GM18867 (cell line): Measurements from ENCODE around the gene GPRIN1.
A peak's percentile ranks its signal among the peaks of the same experiment; 100 is the strongest.

Experiments used
- ATAC-seq: cut with Tn5 transposase; IDR thresholded peaks from one replicate; pipeline ENCODE4 v1.9.1; 2021; ENCODE audit warnings: mild to moderate bottlenecking, moderate library complexity; ENCODE audit not compliant: unreplicated experiment

Gene GPRIN1

DNA sequence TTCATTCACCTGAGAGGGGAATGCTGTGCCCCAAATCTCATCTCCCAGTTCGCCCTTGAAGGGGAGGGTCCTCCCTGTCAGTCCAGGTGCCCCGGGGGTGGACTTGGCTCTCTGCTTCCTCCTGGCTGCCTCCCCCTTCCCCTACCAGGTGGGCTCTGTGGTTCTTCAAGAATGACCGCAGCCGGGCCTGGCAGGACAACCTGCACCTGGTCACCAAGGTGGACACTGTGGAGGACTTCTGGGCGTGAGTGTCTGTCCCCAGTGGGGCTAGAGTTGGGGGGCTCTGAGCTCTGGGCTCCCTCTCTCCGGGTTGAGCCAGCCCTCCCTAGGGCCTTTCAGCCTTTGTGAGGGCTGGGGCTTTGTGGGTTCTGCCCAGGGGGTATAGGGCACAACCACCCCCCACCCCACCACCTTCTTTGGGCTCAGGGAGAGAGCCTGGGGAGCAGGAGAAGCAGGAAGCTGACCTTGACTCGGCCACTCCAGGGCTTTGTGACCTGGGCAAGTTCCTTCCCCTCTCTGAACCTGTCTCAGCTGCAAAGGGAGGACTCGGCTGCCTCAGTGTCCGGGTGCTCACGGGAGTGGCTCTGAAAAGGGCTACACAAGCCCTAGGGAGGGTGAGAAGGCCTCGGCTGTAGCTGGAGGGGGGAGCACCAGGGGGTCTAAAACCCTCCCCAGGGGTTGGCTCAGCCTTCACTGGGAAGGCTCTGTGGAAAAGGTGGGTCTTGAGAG is 33.7 kb upstream of the GPRIN1 start:
- ATAC-seq, result no peak

DNA sequence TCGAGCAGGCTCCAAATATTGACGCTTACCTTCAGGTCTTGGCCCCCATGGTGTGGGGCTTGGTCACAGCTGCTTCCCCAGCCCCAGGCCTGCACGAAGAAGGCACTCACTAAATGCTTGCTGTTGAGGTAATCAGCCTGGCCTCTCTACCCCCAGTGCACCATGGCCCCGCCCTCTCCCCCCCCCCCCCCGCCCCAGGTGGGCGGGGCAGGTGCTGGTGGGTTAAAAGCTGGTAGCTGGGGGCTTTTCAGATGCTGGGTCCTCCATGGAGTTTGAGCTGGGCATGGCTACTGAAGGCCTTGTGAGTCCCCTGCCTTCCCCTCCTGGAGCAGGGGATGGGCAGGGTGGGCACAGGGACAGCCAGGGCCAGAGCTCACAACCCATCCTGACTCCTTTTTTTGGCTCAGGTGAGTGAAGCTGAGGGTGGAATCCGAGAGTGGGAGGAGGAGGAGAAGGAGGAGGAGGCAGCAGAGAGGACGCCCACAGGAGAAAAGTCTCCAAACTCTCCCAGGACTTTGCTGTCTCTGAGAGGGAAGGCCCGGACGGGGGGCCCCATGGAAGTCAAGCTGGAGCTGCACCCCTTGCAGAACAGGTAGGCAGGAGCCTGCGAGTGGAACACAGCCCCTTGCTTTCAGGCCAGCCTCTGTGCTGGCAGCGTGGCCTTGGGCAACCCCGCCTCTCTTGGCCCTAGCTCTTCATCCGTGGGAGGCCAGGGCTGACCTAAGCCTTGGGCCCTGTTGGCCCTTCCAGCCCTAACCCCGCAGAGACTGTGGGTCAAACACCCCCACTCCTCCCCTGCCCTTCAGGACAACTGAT is 32.9 kb upstream of the GPRIN1 start:
- no peak for ATAC-seq

DNA sequence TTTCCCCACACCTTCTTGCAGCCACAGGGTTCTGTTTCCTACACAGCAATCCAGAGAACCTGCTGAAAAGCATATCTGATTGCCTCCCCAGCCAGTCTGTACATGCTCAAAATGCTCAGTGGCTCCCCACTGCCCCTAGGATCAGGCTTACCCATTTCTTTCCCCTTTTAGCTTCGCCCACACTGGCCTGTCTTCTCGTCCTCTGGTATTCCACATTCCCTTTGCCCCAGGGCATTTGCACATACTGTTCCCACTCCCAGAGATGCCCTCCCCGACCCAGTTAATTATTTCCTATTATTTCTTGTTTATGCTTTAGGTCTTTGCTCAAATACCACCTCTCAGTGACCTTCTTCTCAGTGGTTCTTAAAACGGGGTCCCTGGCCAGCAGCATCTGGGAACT is 30.7 kb upstream of the GPRIN1 start:
- no peak for ATAC-seq

DNA sequence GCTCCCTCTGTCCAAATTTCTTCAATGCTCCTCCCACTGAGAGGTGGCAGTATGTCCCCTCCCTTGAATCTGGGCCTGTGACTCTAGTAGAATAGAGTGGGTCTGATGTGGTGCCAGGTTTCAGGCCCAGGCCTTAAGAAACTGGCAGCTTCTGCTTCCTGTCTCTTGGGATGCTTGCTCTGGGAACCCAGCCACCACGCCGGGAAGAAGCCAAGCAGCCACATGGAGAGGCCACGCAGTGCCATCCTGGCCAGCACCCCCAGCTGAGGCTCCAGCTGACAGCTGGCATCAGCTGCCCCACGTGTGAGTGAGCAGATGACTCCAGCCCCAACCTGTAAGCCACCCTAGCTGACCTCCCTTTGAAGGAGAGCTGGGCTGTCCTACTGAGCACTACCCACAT is 30.0 kb upstream of the GPRIN1 start:
- ATAC-seq, result no peak

DNA sequence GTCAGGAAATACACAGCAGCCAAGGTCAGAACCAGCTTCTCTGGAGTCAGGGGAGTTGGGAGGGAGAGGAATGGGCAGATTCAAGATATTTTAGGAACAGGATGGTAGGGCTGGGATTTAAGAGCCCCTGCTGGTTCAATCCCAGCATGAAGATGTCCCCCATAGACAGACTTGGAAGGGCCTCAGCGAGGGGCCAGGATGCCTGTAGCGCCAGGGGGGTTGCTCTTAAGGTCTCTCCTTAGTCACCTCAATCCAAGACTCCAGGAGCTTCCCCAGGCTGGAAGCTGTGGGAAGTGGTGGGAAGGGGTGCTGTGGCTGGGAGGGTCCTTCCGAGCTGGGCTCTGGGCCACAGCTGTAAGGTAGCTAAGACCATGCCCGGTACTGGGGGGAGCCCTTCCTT is 29.3 kb upstream of the GPRIN1 start:
- no peak for ATAC-seq

DNA sequence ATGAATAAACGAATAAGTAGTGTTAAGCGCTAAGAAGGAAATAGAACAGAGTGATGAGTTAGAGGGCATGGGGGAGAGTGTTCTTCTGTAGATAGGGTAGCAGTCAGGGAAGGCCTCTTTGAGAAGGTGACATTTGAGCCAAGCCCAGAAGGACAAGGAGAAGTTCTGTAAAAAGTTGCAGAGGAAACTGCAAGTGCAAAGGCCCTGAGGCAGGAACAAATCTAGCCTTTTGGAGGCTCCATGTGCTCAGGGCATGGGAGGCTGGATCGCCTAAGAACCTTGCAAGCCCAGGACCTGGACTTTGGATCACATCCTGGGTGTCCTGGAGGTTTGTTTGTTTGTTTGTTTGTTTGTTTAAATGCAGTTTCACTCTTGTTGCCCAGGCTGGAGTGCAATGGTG is 28.5 kb upstream of the GPRIN1 start:
- ATAC-seq, result no peak

DNA sequence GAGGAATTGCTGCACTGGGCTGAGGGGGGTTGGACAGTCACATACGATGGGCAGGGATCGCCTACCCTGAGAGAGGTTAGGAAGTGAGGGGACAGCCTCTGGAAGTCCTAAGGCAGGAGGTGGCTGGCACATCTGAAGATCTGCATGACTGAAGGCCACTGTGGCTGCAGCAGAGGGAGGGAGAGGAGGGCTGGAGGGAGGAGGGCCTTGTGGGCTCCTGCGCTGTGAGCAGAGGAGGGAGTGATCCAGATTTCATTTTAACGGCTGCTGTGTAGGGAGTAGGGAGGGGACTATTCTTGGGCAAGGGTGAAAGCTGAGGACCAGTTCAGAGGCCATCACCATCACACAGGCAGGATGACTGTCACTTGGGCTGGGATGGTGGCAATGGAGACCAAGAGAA is 27.6 kb upstream of the GPRIN1 start:
- no peak for ATAC-seq

DNA sequence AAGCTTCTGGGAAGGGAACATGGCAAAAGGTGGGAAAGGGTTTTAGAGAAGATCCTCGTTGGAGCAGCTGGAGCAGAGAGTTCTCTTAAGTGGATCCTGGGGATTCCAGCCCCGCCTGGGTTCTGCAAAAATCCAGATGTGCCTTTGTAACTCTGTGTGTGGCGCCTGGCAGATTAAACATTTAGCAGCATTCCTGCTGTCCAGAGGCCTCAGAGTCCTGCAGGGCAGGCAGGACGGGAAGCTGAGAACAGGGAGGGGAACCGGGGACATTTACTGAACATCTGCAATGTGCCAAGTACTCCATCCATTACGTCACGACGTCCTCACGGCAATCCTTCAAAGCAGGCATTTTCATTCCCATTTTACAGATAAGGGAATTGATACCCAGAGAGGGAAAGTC is 26.5 kb upstream of the GPRIN1 start:
- ATAC-seq, result no peak

DNA sequence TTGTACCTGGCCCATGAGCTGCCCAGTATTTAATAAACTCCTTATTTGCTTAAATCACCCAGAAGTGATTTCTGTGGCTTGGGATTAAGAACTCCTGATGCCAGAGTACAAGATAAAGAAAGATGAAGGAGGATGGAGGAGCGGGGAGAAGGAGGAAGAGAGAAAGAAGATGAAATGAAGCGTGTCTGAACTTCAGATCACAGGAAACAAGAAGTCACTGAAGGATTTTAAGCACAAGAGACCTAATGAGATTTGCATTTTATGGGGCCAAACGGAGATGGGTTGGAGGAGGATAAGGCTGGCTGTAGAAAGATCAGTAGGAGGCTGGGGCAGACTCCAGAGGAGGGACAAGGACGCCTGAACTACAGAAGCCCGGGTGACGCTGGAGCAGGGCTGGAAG is 23.6 kb upstream of the GPRIN1 start:
- ATAC-seq, result no peak

DNA sequence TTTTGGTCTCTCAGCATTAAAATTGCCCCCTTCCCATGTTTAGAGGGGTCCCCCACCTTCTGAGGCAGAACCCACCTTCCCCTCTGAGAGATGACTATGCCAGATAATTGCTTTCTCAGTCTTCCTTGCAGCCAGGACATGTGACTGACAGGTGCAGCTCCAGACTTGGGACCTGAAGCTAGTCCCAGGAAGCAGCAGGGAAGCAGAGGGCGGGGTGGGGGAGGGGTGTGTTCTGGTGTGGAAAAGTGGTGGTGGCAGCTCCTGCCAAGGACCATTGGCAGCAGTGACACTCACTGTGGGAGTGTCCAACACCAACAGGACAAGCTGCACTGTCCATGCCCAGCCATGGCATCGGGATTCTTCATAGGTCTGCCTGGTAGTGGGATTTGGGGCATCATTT is 22.8 kb upstream of the GPRIN1 start:
- no peak for ATAC-seq

DNA sequence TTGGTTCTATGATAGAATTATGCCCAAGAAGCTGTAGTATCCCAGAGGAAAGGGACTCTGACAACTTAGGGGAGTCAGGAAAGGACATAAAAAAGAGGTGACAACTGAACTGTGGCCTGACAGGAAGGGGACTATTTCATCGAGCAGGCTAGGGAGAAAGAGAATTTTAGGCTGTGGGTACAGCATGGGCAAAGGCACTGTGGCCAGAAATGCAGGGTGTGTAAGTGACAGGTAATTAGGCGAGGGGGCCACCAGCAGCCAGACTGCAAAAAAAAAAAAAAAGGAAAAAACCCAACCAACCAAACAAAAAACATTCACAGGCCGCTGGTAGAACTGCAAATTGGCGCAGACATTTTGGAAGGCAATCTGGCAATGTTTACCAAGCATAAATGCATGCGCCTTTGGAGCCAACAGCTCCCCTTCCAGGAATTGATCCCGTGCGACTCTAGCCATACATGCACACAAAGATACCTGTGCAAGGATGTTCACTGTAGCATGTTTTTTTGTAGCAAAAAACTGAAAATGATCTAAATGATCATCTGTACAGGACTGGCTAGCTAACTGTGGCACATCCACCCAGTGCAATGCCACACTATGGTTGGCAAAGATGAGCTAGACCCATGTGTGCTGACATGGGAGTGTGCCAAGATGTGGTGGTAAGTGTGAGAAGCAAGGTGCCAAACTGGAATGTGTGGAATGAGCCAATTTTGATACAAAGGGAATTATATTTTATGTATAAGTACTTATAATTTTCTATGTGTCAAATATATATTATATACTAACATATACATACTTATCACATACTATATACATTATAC is 21.6 kb upstream of the GPRIN1 start:
- ATAC-seq, result no peak

DNA sequence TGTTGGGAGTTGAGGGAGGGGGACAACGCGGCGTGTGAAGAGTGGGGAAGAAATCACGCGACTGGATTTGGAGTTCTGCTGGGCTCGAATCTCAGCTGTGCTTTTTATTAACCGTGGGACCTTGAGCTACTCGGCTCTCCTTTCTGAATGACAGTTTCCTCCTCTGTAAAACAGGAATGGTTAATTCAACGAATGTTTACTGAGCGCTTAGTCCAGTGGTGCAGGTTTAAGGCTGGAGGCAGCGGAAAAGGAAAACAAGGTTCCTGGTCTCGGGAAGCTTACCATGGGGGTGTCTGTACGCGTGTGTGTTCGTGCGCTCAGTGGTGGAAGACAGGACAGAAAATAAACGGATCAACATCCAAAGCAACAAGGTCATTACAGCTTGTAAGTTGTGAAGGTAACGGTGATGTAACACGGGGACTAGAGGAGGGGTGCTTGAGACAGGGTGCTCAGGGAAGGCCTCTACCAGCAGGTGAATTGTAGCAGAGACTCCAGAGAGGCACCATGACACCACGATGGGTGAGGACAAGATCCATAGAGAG is 20.8 kb upstream of the GPRIN1 start:
- no peak for ATAC-seq

DNA sequence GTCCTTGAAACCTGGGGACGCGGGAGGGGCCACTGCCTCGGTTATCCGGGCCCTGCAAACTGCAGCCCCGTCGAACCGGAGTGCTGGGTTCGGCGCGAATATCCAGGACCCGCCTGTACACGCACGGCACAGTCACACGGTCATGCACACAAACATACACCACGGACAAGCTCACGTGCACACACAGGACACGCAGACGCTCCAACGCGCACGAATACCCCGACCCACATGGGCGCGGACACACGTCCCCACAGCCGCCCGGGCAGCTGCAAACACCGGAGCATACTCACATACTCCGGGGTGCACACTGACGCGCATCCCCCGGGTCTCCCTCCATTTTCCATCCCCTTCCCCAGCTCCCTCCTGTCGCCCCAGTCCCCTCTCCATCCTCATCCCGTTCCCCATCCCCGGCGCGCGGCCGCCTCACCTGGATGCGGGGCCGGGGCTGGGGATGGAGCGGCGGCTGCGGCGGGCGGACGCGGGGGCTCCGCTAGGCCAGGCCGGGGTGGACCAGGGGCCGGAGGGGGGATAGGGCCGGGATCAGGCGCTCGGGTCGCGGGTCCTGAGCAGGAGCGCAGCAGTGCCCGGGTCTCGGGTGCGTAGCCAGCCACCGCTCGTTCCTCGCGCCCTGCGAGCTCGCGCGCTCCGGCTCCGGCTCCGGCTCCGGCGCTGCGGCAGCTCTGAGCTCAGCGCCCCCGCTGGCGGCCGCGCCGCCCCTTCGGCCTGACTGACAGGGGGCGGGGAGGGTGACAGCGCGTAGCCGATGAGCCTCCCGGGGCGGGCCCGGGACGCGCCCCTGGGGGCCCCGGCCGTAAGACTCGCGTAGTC is 20.1 kb upstream of the GPRIN1 start, which contains the start of the genes EIF4E1B and SNCB:
Gene EIF4E1B (plus strand): TSS at position 823 of the 828 bp plus-strand sequence. CDS start 12,113 bp downstream, outside the sequence.
Gene SNCB (minus strand): TSS at position 682 of the 828 bp plus-strand sequence. CDS start 880 bp downstream, outside the sequence.
- ATAC-seq, result peak; percentile 82

DNA sequence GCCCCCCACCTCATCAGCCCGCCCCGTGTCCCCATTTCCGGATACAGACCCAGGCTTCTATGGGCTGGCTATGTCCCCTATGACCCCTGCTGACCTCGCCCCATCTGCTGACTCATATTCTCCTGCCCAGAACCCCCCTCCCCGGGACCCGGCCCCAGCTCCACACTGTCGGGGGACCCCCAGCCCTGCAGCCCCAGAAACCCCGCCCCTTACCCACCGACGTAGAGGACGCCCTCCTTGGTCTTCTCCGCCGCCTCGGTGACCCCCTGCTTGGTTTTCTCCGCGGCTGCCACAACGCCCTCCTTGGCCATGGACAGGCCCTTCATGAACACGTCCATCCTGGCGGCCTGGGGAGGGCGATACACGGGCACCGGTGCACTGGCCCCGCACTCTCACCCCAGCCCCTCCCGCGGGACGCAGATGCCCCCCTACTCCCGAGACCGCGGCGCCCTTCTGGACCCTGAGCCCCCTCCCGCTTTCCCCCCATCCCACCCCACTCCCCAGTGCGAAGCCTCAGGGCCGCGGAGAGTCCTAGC is 19.4 kb upstream of the GPRIN1 start:
- no peak for ATAC-seq

DNA sequence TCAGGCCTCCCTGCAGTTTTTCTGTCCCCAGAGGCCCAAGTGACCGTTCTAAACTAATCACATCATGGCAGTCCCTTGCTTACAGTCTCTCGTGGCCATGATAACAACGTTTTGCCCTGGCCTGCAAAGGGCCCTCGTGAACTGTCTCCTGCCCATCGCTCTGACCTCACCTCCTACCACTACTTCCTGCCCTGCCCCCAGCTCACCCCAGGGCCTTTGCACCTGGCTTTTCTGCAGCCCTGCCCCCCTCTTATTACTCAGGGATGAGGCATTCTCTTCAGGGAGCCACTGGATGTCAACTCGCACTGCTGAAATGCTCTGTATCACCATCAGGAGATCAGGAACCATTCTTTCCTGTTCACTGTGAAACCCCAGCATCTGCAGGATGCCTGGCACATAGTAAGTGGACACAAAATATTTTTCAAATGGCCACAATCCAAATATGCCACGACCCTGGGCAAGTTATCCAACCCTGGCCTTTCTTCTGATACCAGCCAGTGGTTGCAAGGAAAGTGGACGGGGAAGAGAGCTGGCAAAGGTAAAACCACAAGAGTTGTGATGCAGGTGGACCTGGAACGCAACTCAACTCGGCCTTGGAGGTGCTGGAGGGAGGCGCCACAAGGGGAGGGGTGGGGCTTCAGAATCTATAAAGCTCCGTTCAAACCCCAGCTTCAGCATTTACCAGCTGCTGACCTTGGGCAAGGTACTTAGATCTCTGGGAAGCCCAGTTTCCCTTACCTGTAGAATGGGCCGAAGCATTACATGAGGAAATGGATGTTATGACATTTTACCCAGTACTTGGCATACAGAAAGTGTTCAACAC is 18.7 kb upstream of the GPRIN1 start:
- no peak for ATAC-seq

DNA sequence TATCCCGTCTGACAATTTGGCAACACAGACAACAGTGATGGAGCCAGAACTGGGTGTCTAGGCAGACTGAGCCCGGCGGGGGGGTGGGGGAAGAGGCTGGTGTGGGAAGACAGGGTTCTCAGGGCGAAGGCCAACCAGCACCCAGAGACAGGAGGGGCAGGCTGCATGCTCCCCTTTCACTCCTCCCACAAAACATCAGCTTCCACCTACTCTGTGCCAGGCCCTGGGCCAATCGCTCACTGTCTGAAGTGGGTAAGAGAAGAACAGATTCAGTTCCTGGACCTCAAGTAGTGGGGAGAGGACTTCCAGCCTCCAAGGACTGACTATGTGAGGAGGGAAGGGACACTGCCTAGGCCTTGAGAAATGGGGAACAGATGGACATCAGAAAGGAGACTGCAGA is 17.6 kb upstream of the GPRIN1 start:
- ATAC-seq, result no peak

DNA sequence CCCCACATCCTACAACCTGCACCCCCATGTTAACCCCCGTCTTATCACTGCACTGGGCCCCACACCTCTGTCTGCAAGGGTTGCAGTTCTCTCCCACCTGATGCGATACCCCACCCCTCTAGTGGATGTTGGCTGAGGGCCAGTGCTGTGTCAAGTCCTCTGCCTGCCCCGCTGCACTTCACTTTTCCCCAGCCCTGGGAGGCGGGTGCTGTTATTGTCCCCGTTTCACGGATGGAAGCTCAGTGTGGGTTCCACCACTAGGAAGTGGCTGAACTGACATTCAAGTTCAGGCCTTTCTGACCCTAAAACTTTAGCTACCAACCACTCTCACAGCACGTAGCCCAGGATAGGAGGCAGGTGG is 16.9 kb upstream of the GPRIN1 start:
- no peak for ATAC-seq

DNA sequence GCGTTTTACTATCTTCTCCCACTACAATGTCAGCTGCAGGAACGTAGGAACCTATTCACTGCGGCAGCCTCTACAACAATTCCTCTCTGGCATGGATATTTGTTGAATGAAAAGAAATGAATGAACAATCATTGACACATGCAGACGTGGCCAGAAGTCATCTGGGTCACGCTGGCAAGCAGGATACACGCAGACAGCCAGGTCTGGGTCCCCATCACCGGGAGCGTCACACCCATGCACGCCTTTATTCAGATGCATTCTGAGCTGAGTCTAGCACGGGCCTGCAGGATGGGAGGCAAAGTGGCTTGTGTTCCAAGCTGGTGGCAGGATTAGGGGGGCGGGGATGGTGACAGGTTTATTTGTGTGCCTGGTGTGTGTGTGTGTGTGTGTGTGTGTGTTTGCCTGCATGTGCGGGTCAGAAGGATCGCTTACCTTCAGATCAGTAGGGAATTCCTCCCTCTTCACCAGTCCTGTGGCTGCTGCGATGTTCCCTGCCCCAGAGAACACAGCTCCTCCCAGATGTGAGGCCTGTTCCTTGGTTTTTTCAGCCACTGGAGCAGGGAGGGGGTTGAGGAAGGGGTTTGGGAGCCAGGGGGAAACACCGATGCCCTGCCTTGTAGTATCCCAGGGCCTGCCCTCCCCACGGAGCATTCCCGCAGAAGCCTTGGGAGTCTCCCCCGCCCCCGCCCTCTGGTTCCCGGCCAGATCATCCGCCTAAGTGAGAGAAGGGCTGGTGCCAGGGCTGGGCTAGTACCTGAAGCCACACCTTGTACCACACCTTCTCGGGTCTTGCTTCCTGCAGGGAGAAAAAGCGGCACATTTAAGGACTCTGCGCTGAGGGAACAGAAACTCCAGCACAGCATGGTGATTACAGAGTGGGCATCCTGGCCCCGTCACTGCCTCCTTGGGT is 16.3 kb upstream of the GPRIN1 start:
- ATAC-seq, result no peak
